Activated T-cell treated with anti-CD3 and anti-CD28 coated beads, Interleukin-2, amount 50 U/mL, for 72 hours (primary cell): ENCODE results near the gene DYNLL2. TPM values are rescaled to one million over a fixed set of nuclear protein-coding genes. Genes with fewer than 3 reads are reported as not detected.
"Not testable (repeated sequence)": the region's sequence is repeated elsewhere in the genome, so short reads cannot be mapped to it uniquely, and the experiment has no call there.

Experiments used
- ATAC-seq, 2 donors: fragments of 150-1000 bp; cut with Tn5 transposase; replicated peaks in 1 of 2; 2 replicates each; pipeline ENCODE4 v1.10.0; 2021; ENCODE audit warnings: moderate library complexity in 2 of 2, mild to moderate bottlenecking in 1 of 2
- DNase-seq, 2 donors: peaks; one replicate each; pipeline ENCODE4 v3.0.0; 2021 to 2022; ENCODE audit warnings: mixed read lengths in 1 of 2
- H3K27ac Mint-ChIP-seq: one replicate; pipeline ENCODE4 v1.8.0; 2022; ENCODE audit warnings: mild to moderate bottlenecking, moderate library complexity, mixed read lengths
- H3K27me3 Mint-ChIP-seq: one replicate; pipeline ENCODE4 v1.8.0; 2022; ENCODE audit warnings: low read depth, mixed read lengths
- H3K36me3 Mint-ChIP-seq, 2 donors: one replicate each; pipeline ENCODE4 v1.8.0; 2022; ENCODE audit warnings: mixed read lengths in 2 of 2, mild to moderate bottlenecking in 1 of 2; ENCODE audit not compliant: insufficient read depth in 2 of 2
- H3K4me1 Mint-ChIP-seq: one replicate; pipeline ENCODE4 v1.8.0; 2022; ENCODE audit warnings: low read depth, mixed read lengths
- H3K4me3 Mint-ChIP-seq, 2 donors: one replicate each; pipeline ENCODE4 v1.8.0; 2022; ENCODE audit warnings: mild to moderate bottlenecking in 2 of 2, mixed read lengths in 2 of 2, moderate library complexity in 2 of 2
- H3K9me3 Mint-ChIP-seq, 2 donors: one replicate each; pipeline ENCODE4 v1.8.0; 2022; ENCODE audit warnings: mixed read lengths in 2 of 2
- total RNA-seq, 2 donors: library from RNA; stranded (reverse); gene quantifications; one replicate each; pipeline ENCODE4 v1.2.3, GENCODE V29; 2022

The DYNLL2 gene
- total RNA-seq, 2 donors from 2014 or later, result 32.9 to 37.7 TPM

DNA sequence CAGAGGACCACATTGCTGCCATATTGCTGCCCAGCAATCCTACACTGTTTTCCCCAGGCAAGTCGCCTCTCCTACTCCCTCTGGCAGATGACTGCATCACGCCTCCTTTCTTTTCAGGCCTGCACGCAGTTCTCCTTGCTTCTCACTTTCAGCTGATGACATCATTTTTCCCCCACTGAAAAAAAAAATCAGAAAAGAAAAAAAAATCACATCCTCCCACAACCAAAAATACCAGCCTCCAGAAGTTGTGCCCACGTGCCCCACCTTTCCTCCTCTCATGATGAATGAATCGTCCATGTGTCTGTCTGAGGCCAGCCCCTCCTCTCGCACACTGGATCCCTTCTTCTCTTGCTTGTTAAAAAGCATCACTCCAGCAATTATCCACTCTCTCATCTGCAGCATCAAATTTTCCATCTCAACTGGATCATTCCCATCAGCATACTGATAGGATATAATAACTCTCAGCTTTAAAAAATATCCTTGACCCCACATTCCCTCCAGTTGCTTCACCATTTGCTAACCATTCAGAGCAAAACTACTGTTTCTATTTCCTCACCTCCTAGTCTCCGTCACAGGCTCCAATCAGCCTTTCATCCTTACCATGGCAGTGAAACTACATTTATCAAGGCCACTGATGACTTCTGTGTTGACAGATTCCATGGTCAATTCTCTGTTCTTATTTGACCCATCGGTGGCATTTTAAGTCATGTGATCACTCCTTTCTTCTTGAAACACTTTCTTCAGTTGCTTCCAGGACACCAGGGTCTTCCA, 30.1 kb upstream of the DYNLL2 start:
- ATAC-seq, result peak; percentile 36 to 58
- H3K36me3 Mint-ChIP-seq, result no peaks in the 10 kb centered on the region
- peaks cover 13% of the 10 kb centered on the region for H3K4me1 Mint-ChIP-seq
- no peak overlapping the region for H3K27ac Mint-ChIP-seq
- peaks cover 10% of the 10 kb centered on the region for H3K27me3 Mint-ChIP-seq
- peak; percentile 8 to 14 for DNase-seq
- no peak overlapping the region for H3K4me3 Mint-ChIP-seq
- no peaks in the 10 kb centered on the region for H3K9me3 Mint-ChIP-seq

GRCh38 chr17:58054641-58055040, 28.6 kb upstream of the DYNLL2 start:
- Mint-ChIP-seq H3K9me3 (no peaks in the 10 kb centered on the region), H3K4me1 (peaks cover 13% of the 10 kb centered on the region), H3K27me3 (peaks cover 10% of the 10 kb centered on the region), H3K27ac (no peak overlapping the region), H3K4me3 (no peak overlapping the region), H3K36me3 (no peaks in the 10 kb centered on the region)
- ATAC-seq (no peak), DNase-seq (no peak)

DNA sequence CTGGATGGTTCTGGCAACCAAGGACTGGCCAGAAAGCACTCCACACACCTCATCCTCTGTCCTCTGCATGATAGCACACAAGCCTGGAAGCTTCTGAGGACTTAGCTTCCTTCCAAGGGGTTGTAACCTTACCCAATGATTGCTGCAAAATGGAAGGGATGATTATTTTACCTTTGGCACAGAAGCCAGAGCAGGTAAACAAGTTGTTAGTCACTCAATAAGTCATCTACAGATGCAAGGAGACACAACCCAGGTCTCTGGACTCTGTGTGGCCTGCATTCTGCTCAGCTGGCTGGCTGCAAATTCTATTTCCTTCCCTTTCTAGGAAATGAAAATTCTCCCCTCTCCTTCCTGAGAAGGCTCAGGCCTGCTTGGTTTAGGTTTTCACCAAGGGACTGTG, 26.7 kb upstream of the DYNLL2 start:
- no peak overlapping the region for H3K27ac Mint-ChIP-seq
- no peak overlapping the region for H3K4me3 Mint-ChIP-seq
- DNase-seq, result no peak
- H3K9me3 Mint-ChIP-seq, result no peaks in the 10 kb centered on the region
- H3K36me3 Mint-ChIP-seq, result no peaks in the 10 kb centered on the region
- peaks cover 13% of the 10 kb centered on the region for H3K4me1 Mint-ChIP-seq
- no peak for ATAC-seq
- peaks cover 10% of the 10 kb centered on the region for H3K27me3 Mint-ChIP-seq

- H3K9me3 Mint-ChIP-seq, result no peaks in the 10 kb centered on the region
- no peak overlapping the region for H3K4me3 Mint-ChIP-seq
- H3K27me3 Mint-ChIP-seq, result peaks cover 10% of the 10 kb centered on the region
- DNase-seq, result no peak
- H3K36me3 Mint-ChIP-seq, result no peaks in the 10 kb centered on the region
- ATAC-seq, result no peak
- no peaks in the 10 kb centered on the region for H3K4me1 Mint-ChIP-seq
- no peak overlapping the region for H3K27ac Mint-ChIP-seq
Measured at GRCh38 chr17:58059141-58059540, 24.1 kb upstream of the DYNLL2 start.

DNA sequence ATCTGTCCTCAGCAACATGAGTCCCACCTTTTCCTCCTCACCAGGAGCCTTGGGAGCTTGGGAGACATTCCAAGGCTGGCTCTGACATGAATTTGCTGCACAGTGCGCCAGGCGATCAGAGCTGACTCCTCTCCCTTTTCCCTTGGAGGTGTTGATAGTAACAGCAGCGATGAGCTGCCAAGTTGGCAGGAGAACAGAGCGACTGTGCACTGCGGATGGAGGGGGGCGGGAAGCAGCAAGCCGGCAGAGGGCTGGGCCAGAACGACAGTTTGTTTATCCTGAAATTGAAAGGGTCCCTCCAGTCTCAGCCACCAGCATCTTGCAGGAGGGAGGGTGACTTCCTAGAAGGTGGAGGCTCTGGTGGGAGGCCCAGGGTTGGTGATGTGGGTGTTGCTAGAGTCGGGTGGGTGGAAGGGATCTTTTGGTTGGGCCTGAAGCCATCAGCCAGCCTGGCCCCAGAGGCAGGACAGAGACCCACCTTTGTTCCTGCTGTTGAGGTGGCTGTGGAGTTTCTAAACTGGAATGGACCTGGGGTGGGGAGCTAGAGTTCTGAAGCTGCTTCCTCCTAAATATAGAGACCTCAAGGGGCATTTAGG, 22.5 kb upstream of the DYNLL2 start:
- Mint-ChIP-seq H3K4me3 (no peak overlapping the region), H3K27ac (no peak overlapping the region), H3K9me3 (no peaks in the 10 kb centered on the region), H3K4me1 (no peaks in the 10 kb centered on the region), H3K27me3 (peaks cover 10% of the 10 kb centered on the region), H3K36me3 (no peaks in the 10 kb centered on the region)
- DNase-seq (no peak), ATAC-seq (no peak)

GRCh38 chr17:58061672-58062071, 21.5 kb upstream of the DYNLL2 start:
- no peaks in the 10 kb centered on the region for H3K36me3 Mint-ChIP-seq
- H3K4me1 Mint-ChIP-seq, result no peaks in the 10 kb centered on the region
- H3K9me3 Mint-ChIP-seq, result no peaks in the 10 kb centered on the region
- no peak overlapping the region for H3K27ac Mint-ChIP-seq
- ATAC-seq (no peak), DNase-seq (no peak)
- peaks cover 10% of the 10 kb centered on the region for H3K27me3 Mint-ChIP-seq
- no peak overlapping the region for H3K4me3 Mint-ChIP-seq

DNA sequence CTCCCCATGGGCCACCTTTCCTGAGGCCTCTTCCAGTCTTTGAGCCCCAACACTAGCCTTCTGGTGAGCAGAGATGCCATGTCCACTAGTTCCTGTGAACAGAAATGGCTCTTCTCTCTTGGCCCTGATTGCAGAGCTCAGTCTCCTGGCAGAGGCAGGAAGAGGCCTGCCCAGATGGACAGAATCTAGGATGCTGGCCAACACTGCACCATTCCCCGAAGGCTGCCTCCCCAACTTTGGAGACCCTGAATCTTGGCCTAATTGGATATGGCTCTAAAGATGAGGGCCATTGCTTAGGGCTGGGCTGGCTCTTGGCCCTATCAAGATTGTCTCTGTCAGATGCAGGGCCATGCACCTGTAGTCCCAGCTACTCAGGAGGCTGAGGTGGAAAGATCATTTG, 18.0 kb upstream of the DYNLL2 start:
- peaks cover 13% of the 10 kb centered on the region for H3K27me3 Mint-ChIP-seq
- H3K9me3 Mint-ChIP-seq, result no peaks in the 10 kb centered on the region
- no peak overlapping the region for H3K27ac Mint-ChIP-seq
- no peak for DNase-seq
- no peak for ATAC-seq
- H3K4me3 Mint-ChIP-seq, result no peak overlapping the region
- H3K4me1 Mint-ChIP-seq, result no peaks in the 10 kb centered on the region
- H3K36me3 Mint-ChIP-seq, result no peaks in the 10 kb centered on the region

DNA sequence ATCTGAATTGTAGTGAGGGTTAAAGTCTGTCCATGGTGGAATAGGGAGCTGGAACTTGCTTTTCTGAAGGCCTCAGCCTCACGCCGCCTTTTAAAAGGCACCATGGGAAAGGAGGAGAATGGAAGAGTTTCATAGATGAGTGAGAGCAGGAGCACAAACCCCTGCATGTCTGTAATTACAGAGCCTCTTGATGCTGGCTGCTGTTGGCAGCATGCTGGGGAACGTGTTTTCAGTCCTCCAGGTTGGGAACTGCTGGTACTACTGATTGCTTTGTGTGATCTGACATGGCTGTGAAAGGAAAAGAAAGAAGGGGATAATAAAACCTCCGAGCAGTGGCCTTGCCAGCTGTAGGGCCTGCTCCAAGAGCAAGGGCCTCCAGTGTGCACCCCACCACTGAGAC, 16.8 kb upstream of the DYNLL2 start:
- Mint-ChIP-seq H3K27ac (no peak overlapping the region), H3K4me1 (no peaks in the 10 kb centered on the region), H3K4me3 (no peak overlapping the region), H3K27me3 (peaks cover 24% of the 10 kb centered on the region), H3K9me3 (no peaks in the 10 kb centered on the region), H3K36me3 (no peaks in the 10 kb centered on the region)
- DNase-seq (no peak), ATAC-seq (no peak)

DNA sequence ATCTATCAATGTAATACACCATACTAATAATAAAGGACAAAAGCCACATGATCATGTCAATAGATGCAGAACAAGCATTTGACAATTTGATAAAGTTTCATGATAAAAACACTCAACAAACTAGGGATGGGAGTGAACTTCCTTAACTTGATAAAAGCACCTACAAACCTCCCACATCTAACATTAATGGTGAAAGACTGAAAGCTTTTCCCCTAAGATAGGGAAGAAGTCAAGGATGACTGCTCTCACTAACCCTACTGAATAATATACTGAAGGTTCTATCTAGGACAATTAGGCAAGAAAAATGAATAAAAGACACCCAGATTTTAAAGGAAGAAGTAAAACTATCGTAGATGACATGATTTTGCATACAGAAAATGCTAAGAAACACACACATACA, 10.4 kb upstream of the DYNLL2 start:
- H3K27me3 Mint-ChIP-seq, result peaks cover 46% of the 10 kb centered on the region
- H3K9me3 Mint-ChIP-seq, result no peaks in the 10 kb centered on the region
- DNase-seq (no peak), ATAC-seq (no peak)
- H3K27ac Mint-ChIP-seq, result no peak overlapping the region
- no peaks in the 10 kb centered on the region for H3K36me3 Mint-ChIP-seq
- H3K4me3 Mint-ChIP-seq, result no peak overlapping the region
- no peaks in the 10 kb centered on the region for H3K4me1 Mint-ChIP-seq

DNA sequence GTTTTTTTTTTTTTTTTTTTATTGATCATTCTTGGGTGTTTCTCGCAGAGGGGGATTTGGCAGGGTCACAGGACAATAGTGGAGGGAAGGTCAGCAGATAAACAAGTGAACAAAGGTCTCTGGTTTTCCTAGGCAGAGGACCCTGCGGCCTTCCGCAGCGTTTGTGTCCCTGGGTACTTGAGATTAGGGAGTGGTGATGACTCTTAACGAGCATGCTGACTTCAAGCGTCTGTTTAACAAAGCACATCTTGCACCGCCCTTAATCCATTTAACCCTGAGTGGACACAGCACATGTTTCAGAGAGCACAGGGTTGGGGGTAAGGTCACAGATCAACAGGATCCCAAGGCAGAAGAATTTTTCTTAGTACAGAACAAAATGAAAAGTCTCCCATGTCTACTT, 10.0 kb upstream of the DYNLL2 start:
- H3K4me1 Mint-ChIP-seq, result not testable (repeated sequence)

GRCh38 chr17:58074406-58074805, 8.8 kb upstream of the DYNLL2 start:
- H3K27me3 Mint-ChIP-seq, result peaks cover 48% of the 10 kb centered on the region
- H3K27ac Mint-ChIP-seq, DNase-seq, H3K4me3 Mint-ChIP-seq, H3K9me3 Mint-ChIP-seq, H3K4me1 Mint-ChIP-seq, H3K36me3 Mint-ChIP-seq, ATAC-seq: not testable (repeated sequence)

More for the DNA sequence above, 10.0 kb upstream of the DYNLL2 start:
- H3K9me3 Mint-ChIP-seq, H3K4me3 Mint-ChIP-seq, H3K27ac Mint-ChIP-seq, H3K36me3 Mint-ChIP-seq, DNase-seq, ATAC-seq: not testable (repeated sequence)
- H3K27me3 Mint-ChIP-seq, result peaks cover 46% of the 10 kb centered on the region

- Mint-ChIP-seq H3K27me3 (peaks cover 30% of the 10 kb centered on the region), H3K4me1 (no peaks in the 10 kb centered on the region), H3K27ac (no peak overlapping the region), H3K4me3 (no peak overlapping the region), H3K9me3 (no peaks in the 10 kb centered on the region), H3K36me3 (no peaks in the 10 kb centered on the region)
- DNase-seq (no peak), ATAC-seq (no peak)
Measured at GRCh38 chr17:58079300-58080033, 3.8 kb upstream of the DYNLL2 start.

GRCh38 chr17:58081646-58082340, 1.4 kb upstream of the DYNLL2 start:
- peaks cover 24% of the 10 kb centered on the region for H3K27me3 Mint-ChIP-seq
- DNase-seq, result no peak
- no peaks in the 10 kb centered on the region for H3K36me3 Mint-ChIP-seq
- peak overlapping the region in 1 of 2 donors; percentile 45 for H3K4me3 Mint-ChIP-seq
- peaks cover 23% of the 10 kb centered on the region for H3K4me1 Mint-ChIP-seq
- H3K27ac Mint-ChIP-seq, result no peak overlapping the region
- no peak for ATAC-seq
- no peaks in the 10 kb centered on the region for H3K9me3 Mint-ChIP-seq
